HepG2 (cell line): ENCODE data around the gene LMOD3.

Experiments used
- MIER3 ChIP-seq: IDR thresholded peaks from 2 replicates; pipeline ENCODE4 v1.6.1; 2016; ENCODE audit warnings: missing compliant biosample characterization, borderline replicate concordance
- NCOA2 ChIP-seq: sonication (generic); formaldehyde crosslinking; IDR thresholded peaks from 2 replicates; pipeline ENCODE4 v1.8.0; 2022; ENCODE audit warnings: inconsistent platforms
- POLR2A ChIP-seq, 2 experiments: IDR thresholded peaks; 2 replicates each; pipeline ENCODE4 v1.6.1; 2011; ENCODE audit warnings: low read depth in 2 of 2, low read length in 2 of 2, mild to moderate bottlenecking in 1 of 2, moderate library complexity in 1 of 2; ENCODE audit not compliant: insufficient read depth in 1 of 2
- ZNF260 ChIP-seq: sonication (generic); formaldehyde crosslinking; IDR thresholded peaks from 2 replicates; pipeline ENCODE4 v1.4.0; 2020; ENCODE audit warnings: missing genetic modification reagents, low read depth, mild to moderate bottlenecking, borderline replicate concordance
- TF ChIP-seq, protein P1 (sequence below): sonication (generic); formaldehyde crosslinking; IDR thresholded peaks from 2 replicates; pipeline ENCODE4 v1.5.0; 2020; ENCODE audit warnings: mild to moderate bottlenecking, missing genetic modification reagents, moderate library complexity
- TF ChIP-seq, protein P2 (sequence below): sonication (generic); formaldehyde crosslinking; IDR thresholded peaks from 2 replicates; pipeline ENCODE4 v1.5.0; 2020; ENCODE audit warnings: missing genetic modification reagents, mild to moderate bottlenecking, borderline replicate concordance

DNA sequence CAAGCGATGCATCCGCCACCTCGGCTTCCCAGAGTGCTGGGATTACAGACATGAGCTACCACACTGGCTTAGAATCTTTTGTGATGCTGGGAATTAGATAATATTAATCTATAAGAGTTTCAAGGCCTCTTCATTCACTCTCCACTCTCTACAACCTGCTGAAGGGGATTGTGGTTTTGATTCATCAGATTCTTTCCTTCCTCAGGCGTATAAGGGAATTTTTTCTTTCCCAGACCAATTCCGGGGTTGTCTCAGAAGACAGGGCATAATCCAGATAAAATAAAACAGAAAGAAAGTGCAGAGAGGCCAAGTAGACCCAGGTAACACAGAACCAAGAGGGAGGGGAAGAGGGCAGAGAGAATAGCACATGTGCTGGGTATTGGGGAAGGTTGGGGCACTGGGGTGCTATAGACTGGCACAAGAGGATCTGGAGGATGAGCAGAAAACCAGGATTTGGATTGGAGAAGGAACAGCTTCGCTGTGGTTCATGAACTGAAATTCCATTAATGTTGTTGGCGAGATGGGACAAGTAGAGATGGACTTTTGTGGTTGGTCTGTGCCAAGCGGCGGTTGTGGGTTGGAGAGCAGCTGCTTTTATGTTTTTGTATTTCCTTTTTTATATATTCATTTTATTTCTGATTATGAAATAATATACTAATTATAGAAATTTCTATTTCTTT, 24.8 kb downstream of the LMOD3 start:
- no peak for TF ChIP-seq MIER3 (CRISPR knock-in tag)
- no peak for TF ChIP-seq ZNF260 (CRISPR knock-in tag)
- no peak for TF ChIP-seq POLR2A (IDR thresholded peaks at IDR 0.05; ENCODE audit: insufficient read depth in 1 of 2, low read depth in 2 of 2, low read length in 2 of 2)
- TF ChIP-seq, protein P1, sequence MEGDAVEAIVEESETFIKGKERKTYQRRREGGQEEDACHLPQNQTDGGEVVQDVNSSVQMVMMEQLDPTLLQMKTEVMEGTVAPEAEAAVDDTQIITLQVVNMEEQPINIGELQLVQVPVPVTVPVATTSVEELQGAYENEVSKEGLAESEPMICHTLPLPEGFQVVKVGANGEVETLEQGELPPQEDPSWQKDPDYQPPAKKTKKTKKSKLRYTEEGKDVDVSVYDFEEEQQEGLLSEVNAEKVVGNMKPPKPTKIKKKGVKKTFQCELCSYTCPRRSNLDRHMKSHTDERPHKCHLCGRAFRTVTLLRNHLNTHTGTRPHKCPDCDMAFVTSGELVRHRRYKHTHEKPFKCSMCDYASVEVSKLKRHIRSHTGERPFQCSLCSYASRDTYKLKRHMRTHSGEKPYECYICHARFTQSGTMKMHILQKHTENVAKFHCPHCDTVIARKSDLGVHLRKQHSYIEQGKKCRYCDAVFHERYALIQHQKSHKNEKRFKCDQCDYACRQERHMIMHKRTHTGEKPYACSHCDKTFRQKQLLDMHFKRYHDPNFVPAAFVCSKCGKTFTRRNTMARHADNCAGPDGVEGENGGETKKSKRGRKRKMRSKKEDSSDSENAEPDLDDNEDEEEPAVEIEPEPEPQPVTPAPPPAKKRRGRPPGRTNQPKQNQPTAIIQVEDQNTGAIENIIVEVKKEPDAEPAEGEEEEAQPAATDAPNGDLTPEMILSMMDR (CRISPR knock-in tag): no peak
- no peak for TF ChIP-seq NCOA2
- TF ChIP-seq, protein P2, sequence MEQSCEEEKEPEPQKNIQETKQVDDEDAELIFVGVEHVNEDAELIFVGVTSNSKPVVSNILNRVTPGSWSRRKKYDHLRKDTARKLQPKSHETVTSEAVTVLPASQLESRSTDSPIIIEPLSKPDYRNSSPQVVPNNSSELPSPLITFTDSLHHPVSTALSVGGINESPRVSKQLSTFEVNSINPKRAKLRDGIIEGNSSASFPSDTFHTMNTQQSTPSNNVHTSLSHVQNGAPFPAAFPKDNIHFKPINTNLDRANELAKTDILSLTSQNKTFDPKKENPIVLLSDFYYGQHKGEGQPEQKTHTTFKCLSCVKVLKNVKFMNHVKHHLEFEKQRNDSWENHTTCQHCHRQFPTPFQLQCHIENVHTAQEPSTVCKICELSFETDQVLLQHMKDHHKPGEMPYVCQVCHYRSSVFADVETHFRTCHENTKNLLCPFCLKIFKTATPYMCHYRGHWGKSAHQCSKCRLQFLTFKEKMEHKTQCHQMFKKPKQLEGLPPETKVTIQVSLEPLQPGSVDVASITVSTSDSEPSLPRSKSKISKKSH (CRISPR knock-in tag): no peak
